Measurements from ENCODE around the gene NUP188.

Gene NUP188

DNA sequence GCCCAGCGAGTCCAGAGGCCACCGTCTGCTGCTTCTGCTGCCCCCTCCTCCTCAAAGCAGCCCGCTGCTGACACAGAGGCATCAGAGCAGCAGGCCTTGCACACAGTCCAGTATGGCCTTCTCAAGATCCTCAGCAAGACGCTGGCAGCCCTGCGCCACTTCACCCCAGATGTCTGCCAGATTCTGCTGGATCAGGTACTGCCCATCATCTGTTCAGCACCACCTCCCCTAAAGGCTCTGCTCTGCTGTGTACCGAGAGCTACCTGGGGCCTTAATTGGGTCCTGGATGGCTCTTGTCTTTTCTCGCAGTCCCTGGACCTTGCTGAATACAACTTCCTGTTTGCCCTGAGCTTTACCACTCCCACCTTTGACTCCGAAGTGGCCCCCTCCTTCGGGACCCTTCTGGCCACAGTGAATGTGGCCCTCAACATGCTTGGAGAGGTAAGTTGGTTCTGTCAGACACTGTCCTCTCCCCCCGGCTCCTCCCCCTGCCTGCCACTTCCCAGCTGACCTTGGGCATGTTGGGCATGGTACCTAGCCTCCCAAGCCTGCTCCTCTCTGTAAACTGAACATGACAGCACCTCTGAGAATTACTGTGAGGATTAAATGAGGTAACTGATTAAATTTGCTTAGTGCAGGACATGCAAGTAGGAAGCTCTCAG is 58.0 kb downstream of the NUP188 start:
- no peak overlapping the region for H3K4me3 ChIP-seq (ENCODE audit: low read depth, low read length)

DNA sequence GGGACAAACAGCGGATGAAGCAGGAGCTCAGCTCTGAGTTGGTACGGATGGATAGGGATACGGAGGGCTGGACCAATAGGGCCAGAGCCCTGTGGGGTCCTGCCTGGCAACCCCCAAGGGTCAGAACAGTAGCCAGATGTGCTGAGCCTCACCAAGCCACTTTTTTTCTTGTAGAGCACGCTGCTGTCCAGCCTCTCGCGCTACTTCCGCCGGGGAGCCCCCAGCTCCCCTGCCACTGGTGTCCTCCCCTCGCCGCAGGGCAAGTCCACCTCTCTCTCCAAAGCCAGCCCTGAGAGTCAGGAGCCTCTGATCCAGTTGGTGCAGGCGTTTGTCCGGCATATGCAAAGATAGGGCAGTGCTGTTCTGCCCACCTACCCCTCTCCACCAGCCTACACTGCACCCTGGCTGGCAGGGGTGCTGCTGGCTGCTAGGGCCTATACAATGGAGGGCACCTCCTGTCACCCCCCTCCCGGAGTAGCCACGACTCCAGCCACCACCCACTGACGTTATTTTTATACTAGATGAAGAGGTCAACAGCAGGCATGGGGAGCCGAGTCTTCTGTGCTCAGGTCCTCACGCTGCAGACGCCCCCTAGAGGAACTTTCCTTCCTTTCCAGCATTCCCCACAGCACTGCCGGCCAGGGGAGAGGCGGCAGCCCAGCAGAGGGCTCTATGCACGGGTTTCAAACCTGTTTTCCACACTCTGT is 59.0 kb downstream of the NUP188 start:
- no peak overlapping the region for H3K4me3 ChIP-seq (ENCODE audit: low read depth, low read length)

DNA sequence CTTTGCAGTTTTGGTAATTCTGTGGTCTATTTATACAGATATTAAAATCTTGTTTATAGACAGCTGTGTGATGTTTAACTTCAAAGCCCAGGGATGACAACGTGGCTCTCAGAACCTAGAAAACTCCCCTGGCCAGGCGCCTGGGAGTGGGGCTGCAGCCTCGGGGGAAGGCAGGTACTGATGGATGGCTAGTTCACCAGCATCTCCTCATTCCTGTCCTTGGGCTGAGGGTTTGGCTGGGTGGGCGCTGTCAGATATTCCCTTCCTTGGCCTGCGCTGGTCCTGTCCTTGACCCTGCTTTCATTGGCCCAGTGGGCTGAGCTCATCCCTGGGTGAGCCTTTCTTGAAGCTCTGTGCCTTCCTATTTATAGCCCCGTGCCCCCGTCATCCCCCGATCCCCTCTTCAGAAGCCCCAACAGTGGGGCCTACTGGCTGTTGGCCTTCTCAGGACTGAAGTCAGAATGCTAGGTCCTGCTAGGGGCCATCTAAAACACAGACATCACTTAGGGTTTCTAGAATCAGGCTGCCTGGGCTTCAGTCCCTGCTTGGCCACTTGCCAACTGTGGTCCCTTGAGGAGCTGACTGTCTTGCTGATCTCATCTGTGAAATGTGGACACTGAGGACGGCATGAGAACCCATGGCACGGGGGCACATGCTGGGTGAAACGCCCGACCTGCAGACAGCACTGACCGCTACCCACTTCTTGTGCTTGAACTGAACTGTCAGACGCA is 59.7 kb downstream of the NUP188 start:
- no peak overlapping the region for H3K4me3 ChIP-seq (ENCODE audit: low read depth, low read length)

DNA sequence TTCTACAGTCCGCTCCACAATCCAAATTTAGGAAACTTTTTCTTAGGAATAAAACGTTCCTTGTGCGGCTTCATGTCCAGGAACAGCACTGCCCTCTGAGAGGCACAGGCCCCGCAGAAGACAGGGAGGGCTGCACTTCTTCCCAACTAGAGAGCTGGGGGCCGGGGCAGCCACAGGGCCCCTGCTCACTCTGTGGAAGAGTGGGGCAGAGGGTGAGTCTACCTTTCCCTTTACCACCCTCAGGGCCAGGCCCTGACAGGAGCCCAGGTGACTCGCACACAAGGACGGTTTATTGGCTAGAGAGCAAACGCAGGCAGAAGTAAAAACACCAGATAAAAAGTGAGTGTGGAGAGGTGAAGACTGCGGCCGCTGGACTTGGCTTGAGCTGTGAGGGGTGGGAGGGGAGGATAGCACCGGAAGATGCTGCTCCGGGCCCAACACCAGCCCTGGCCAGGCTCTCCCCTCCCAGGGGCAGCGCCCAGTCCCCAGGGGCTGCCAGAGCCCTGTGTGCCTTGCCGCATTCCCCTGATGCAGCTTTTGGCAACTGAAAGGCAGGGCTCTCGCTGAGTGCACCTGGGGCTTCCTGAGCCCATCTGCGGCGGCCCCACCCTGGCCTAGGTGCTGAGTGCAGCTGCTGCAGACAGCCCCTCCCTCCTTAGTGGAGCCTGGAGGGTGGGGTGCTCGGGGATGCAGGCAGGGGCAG is 60.4 kb downstream of the NUP188 start:
- H3K4me3 ChIP-seq (ENCODE audit: low read depth, low read length): no peak overlapping the region

DNA sequence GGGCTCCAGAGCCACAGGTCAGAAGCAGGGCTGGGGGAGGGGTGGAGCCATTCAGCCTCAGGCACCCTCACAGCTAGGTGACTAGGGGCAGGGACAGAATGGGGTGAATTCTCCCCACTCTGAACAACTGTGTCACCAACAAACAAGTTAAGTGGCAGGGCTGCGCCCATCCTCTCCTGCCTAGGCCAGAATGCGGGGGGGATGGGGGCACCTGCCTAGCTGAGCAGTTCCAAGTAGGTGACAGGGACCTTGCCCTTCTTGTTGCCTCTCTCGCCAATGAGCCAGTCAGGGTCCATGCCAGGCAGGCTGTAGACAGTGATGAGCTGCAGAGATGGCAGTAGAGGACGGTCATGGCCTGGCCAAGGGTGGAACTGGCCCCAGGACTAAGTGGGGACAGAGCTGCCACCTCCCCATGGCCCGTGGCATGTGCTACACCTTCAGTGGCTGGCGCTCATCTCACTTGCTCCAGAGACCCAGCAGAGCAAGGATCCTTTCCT is 61.0 kb downstream of the NUP188 start:
- no peak overlapping the region for H3K4me3 ChIP-seq (ENCODE audit: low read depth, low read length)

DNA sequence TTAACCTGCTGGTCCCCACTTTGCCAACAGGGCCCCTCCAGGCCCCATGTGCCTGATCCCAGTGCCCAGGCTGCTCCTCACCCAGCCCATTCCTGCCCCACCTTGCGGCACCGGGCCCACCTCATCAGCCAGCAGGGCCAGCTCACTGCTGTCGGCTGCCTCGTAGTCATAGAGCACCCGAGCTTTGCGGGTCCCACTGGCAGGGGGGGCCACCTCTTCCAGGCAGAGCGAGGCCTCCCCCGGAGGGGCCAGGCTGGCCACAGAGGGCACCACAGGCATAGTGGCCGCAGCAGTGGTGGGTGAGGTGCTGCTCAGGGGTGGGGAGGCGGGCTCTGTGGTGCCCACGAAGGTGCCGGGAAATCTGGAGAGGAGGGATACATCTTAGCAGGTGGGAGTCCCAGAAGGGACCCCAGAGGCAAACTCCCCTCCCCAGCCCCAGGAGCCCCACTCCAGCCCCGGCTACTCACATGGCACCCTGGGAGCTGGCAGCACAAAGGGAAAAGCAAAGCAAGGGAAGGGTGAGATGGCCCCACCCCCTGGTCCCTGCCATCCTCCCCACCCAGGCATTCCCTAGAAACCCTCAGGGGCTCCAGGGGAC is 61.6 kb downstream of the NUP188 start:
- H3K4me3 ChIP-seq (ENCODE audit: low read depth, low read length): no peak overlapping the region

DNA sequence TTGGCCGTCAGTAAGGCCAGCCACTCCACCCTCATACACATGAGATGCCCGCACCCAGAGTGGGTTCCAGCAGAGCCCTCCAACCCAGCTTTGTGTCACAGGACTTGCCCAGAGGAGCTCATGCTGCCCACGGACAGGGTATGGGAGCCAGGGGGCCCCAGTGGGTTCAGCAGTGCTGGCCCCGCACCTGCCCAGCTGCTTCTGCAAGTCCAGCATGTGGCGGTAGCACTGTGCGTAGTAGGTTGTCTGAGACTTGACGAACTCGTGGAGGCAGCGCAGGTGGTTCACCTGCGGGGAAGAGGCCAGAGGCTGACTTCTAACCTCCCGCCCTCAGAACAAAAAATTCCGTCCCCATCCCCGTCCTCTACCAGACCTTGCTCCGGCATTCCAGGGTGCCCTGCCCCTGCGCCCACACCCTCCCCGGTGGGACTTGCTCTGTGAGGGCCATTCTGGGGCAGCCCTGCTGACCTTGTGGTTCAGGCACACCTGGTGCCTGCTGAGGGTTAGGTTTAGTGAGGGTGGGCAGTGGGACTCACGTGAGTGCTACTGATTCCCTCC is 62.2 kb downstream of the NUP188 start:
- H3K4me3 ChIP-seq (ENCODE audit: low read depth, low read length): no peak overlapping the region

DNA sequence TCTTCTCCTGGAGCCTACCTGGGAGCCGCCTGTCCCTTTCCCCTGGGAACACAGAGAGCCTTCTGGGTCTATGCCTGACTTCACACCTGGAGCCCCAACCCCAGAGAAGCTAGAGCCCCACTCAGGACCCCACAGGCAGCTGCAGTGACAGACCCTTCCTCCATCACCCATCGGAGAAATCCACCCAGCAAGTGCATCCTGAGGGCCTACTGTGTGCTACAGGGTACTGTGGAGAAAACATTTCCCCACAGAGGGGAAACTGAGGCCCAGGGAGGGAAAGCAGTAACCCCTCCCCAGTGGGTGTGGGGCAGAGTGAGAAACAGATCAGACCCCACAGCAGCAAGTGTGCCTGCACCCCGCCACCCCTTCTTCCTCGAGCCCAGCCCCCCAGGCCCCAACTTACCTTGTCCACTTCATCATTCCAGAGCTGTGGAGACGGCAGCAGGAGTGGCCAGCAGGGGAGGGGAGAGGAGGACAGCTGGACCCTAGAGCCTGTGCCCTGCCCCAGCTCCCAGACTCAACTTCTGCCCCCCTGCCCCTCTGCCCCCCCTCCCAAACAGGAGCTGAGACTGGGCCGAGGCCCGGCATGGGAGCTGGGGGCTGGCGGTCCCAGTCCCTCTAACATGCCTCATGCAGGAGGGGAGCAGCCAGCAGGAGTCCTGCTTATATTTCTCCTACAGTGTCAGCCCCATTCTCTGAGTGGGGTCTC is 62.9 kb downstream of the NUP188 start:
- no peak overlapping the region for H3K4me3 ChIP-seq (ENCODE audit: low read depth, low read length)

DNA sequence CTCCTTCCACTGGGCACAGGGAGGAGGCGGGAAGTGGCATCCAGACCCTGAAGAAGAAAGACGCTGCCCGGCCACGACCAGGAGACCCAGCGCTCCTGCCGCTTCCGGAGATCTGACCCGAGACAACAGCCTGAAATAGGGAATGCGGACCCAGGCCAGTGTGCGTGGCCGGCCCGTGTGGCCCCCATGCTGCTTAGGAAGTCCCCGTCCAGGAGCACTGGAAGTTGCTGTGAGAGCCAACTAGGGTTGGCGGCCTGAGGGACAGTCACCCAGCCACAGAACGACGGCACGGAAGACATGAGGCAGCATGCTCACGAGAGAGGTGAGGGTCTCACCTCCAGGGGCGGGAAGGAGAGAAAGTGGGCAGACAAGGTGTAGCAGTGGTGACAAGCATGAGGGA is 63.7 kb downstream of the NUP188 start:
- no peak overlapping the region for H3K4me3 ChIP-seq (ENCODE audit: low read depth, low read length)

DNA sequence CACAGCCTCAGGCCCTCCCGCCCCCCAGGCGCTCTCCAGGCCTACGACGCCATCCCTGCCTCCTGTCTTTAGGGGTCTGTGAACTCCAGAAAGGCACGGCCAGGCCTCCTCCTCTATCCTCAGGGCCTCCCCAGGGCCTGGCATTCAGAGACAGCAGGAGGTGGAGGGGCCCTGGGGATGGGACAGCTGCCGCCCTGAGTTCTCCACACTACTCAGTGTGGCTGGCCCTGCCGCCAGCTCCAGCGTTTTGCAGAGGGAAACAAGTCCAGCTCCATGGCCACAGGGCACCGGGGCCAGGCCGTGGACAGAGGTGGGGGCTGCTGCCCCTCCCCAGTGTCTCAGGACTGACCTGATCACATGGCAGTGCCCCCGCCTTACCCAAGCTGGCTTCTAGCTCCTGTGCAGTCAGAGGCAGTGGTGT is 64.3 kb downstream of the NUP188 start:
- no peak overlapping the region for H3K4me3 ChIP-seq (ENCODE audit: low read depth, low read length)

DNA sequence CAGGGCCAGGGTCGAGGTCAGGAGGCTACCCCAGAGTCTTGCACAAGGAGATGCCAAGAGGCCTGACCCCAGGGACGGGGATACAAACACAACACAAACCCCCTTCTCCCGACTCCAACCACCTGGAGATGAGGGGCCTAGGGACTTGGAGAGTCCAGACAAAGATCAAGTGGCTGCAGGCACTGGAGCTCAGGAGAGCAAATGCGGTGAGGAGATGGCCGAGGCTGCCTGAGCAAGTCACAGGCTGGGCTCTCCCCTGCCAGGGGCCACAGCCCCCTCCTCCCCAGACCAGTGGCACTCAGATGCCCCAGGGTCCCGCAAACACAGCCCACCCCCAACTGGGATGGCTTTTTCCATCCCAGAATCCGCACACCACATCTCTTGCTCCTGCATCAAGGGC is 64.8 kb downstream of the NUP188 start:
- no peak overlapping the region for H3K4me3 ChIP-seq (ENCODE audit: low read depth, low read length)

DNA sequence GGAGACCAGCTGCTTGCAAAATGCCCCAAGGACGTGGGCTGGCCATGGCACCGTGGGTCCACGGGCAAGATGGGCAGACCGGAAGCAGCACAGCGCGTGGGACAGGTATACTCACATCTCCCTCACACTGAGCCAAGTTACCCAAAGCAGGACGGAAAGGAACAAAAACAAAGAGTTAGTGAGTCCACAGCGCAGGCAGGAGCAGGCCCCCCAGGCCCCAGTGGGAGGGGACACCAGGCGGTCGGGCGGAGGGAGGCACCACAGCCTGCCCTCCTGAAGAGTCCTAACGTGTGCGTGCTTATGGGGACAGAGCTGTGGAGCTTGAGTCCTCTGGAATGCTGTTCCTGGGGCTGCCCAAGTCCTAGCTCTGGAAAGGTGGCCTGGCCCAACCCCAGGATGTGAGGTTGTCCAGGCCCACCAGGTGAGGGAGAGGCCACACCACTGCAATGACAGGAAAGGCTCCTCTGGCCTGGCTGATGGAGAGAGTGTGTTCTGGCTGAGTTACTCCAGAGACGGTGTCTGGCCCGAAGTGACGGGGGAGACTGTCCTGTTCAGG is 65.5 kb downstream of the NUP188 start:
- no peak overlapping the region for H3K4me3 ChIP-seq (ENCODE audit: low read depth, low read length)

DNA sequence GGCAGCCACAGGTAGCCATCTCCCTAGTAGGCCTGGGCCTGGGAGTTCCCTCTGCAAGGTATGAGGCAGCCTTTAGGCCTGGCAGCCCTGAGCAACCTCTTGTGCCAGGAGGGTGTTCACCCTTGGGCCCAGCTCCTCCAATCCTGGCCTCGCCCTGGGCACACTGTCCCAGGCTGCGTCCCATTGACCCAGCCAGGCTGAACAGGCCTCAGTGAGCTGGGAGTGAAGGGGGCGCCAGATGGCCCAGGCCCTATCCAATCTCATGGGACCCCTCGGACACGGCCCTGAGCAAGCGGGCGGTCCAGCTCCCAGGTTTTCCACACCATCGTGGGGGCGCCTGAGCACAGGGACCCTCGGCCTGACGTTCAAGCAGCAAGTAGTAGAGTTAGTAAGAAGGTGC is 66.2 kb downstream of the NUP188 start:
- H3K4me3 ChIP-seq (ENCODE audit: low read depth, low read length): no peak overlapping the region

DNA sequence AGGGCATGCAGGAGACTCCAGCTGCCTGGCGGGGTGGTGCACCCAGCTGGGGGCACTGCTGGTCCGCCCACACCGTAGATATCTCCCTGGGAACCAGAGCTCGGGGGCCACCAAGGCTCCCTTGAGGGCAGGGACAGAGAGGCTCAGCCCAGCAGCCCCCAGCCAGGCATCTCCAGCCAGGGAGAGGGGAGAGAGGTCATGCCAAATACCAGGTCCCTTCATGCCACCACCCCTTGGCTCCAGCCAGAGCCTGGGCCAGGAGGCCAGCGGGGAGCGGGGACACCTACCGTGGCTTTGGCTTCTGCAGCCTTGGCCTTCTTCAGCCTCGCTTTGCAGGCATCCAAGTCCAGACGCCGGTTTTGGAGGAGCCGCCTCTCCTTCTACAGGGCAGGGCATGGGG is 66.6 kb downstream of the NUP188 start:
- no peak overlapping the region for H3K4me3 ChIP-seq (ENCODE audit: low read depth, low read length)

DNA sequence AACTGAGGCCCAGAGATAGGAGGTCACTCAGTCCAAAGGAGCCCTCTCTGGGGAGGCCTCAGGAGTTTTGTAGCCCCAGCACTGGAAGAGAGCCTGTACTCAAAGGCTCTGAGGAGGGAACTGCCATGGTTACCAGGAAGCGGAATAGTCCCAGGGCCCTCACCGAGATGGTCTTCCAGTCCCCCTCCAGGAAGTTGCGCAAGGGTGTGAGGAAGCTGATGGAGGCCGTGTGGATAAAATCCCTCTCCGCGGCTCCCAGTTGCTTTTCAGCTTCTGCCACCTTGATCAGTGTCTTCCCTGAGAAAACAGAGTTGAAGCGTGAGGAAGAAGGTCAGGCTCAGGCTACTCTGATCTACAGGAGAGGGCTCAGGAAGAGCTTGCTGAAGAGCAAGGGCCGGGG is 67.1 kb downstream of the NUP188 start:
- H3K4me3 ChIP-seq (ENCODE audit: low read depth, low read length): no peak overlapping the region

DNA sequence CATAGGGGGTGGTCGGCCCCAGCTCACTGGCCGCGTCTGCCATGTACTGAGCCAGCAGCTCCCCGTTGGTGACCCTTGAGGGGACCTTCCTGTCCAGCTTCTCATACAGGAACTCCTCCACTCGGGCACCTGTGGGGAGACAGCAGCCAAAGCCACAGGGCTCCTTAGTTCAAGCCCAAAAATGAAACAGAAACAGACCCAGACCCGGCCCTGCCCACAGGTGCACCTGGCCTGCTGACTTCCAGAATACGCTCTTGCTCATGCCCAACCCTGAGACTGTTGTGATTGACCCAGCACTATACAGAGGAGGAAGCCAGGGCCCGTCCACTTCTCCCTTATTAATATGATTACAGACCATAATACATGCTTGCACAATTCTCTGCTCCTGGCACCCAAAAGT is 73.6 kb downstream of the NUP188 start:
- H3K4me3 ChIP-seq (ENCODE audit: low read depth, low read length): no peak overlapping the region

DNA sequence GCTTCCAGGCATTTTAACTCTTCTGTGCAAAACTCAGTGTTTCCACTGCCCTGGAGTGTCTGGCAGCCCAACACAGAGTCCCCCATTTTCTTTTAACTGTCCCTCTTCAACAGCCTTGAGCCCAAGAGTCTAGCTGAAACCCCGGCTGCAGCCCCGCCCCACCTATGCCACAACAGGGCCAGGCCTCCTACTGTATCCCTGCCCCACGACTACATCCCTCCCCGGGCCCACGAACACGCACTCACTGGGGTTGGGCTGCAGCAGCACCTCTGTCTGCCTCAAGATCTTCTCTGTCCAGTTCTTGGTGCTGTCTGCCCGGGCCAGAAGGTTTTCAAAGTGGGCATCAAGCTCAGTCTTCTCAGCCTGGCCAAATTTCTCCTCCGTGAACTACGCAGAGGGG is 74.5 kb downstream of the NUP188 start:
- no peak overlapping the region for H3K4me3 ChIP-seq (ENCODE audit: low read depth, low read length)

DNA sequence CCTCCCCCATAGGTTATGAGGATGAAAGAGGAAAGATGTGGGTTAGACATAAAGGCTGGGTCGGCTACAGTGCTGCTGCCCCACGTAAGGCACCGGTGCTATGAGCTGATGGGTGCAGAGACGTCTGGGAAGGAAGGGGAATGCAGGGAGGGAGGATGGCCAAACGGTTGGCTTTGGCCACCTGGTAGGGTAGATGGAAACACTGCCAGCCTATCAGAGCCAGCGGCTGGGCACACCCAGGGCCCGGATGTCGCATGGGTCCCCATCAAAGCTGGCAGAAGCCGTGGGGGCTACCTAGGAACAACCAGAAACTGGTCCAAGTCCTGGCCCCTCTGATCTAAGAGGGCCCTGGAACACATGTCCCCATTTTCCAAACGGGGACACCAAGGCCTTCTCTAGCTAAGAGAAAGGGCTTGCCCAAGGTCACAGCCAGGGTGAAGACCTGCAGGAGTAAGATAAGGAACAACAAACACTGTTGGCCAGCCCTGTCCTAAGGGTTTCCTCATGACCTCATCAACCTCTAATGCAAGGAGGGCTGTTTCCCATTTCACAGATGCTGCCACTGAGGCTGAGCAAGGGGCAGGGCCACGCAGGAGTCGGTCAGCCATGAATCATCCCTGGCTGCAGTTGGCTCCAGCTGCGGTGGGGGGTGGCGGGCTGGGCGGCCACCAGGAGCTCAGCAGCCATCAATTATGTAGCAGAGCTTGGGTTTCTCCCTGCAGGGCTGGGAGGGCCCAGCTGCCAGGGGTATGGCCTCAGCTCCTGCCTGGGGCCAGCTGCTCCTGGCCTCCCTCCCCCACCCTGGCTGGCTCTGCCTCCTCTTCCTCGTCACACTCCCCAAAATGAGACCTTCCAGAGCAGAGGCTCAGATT is 75.8 kb downstream of the NUP188 start:
- no peak overlapping the region for H3K4me3 ChIP-seq (ENCODE audit: low read depth, low read length)

DNA sequence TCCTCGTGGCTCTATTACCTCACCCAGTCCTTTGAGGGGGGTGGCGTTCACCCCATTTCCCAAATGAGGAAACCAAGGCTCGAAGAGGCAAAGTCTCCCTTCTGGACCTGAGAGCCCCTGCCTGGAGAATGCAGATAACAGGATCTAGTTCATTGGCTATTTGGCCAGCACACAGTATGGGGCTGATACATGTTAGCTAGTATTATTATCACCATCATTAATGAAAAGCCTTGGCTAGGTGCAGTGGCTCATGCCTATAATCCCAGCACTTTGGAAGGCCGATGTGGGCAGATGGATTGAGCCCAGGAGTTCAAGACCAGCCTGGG is 76.4 kb downstream of the NUP188 start:
- no peak overlapping the region for H3K4me3 ChIP-seq (ENCODE audit: low read depth, low read length)

All from iPS-11a (cell line).